Neural progenitor cell (in vitro differentiated cells): ENCODE results near the gene FAM78A. TPM values are rescaled to one million over a fixed set of nuclear protein-coding genes. Genes with fewer than 3 reads are reported as not detected.
A peak's percentile ranks its signal among the peaks of the same experiment; 100 is the strongest.

Experiments used
- DNase-seq: peaks from one replicate; pipeline ENCODE4 v3.0.0-alpha.2; 2016; ENCODE audit warnings: low spot score
- H2AFZ ChIP-seq: fragments of 200-600 bp; sonication (generic); replicated peaks from 2 replicates; pipeline ENCODE4 v1.6.1; 2016; ENCODE audit warnings: antibody characterized with exemption
- H3F3A ChIP-seq: fragments of 200-600 bp; sonication (generic); 2 replicates; pipeline ENCODE4 v1.6.1; 2016; ENCODE audit warnings: antibody characterized with exemption, low read depth
- H3K27ac ChIP-seq: fragments of 200-600 bp; sonication (generic); 2 replicates; pipeline ENCODE4 v1.5.1; 2016; ENCODE audit warnings: mild to moderate bottlenecking
- H3K27me3 ChIP-seq: fragments of 200-600 bp; sonication (generic); 2 replicates; pipeline ENCODE4 v1.6.1; 2016; ENCODE audit warnings: mild to moderate bottlenecking, moderate library complexity
- H3K36me3 ChIP-seq: fragments of 200-600 bp; sonication (generic); 2 replicates; pipeline ENCODE4 v1.5.1; 2016
- H3K4me1 ChIP-seq: fragments of 200-600 bp; sonication (generic); 2 replicates; pipeline ENCODE4 v1.6.1; 2016; ENCODE audit warnings: mixed run types
- H3K4me2 ChIP-seq: fragments of 200-600 bp; sonication (generic); 2 replicates; pipeline ENCODE4 v1.6.1; 2016
- H3K4me3 ChIP-seq: fragments of 200-600 bp; sonication (generic); 2 replicates; pipeline ENCODE4 v1.5.1; 2016
- H3K79me2 ChIP-seq: fragments of 200-600 bp; sonication (generic); 2 replicates; pipeline ENCODE4 v1.6.1; 2016; ENCODE audit warnings: low read depth
- H3K9ac ChIP-seq: fragments of 200-600 bp; sonication (generic); 2 replicates; pipeline ENCODE4 v1.6.1; 2016
- H3K9me3 ChIP-seq: fragments of 200-600 bp; sonication (generic); 2 replicates; pipeline ENCODE4 v1.5.1; 2016; ENCODE audit warnings: low read depth
- H4K20me1 ChIP-seq: fragments of 200-600 bp; sonication (generic); 2 replicates; pipeline ENCODE4 v1.6.1; 2016; ENCODE audit warnings: low read depth
- H3K27ac Mint-ChIP-seq: 3 replicates; pipeline ENCODE4 v1.8.0; 2021; ENCODE audit warnings: mixed read lengths
- H3K27me3 Mint-ChIP-seq: 2 replicates; pipeline ENCODE4 v1.8.0; 2022; ENCODE audit warnings: low read depth, mild to moderate bottlenecking, inconsistent platforms, moderate library complexity, mixed read lengths; ENCODE audit not compliant: insufficient read depth
- H3K36me3 Mint-ChIP-seq: 3 replicates; pipeline ENCODE4 v1.8.0; 2021; ENCODE audit warnings: mixed read lengths
- H3K4me1 Mint-ChIP-seq: 3 replicates; pipeline ENCODE4 v1.8.0; 2021; ENCODE audit warnings: mixed read lengths
- H3K4me3 Mint-ChIP-seq: 3 replicates; pipeline ENCODE4 v1.8.0; 2021; ENCODE audit warnings: mild to moderate bottlenecking, moderate library complexity, mixed read lengths
- H3K9me3 Mint-ChIP-seq: 3 replicates; pipeline ENCODE4 v1.8.0; 2020; ENCODE audit warnings: mixed read lengths
- EZH2 ChIP-seq: fragments of 200-600 bp; sonication (generic); IDR thresholded peaks from 2 replicates; pipeline ENCODE4 v1.6.1; 2017; ENCODE audit warnings: antibody characterized with exemption, mild to moderate bottlenecking, moderate library complexity
- EZH2phosphoT487 ChIP-seq: fragments of 200-600 bp; sonication (generic); IDR thresholded peaks from 2 replicates; pipeline ENCODE4 v1.6.1; 2017; ENCODE audit warnings: antibody characterized with exemption
- total RNA-seq: library from RNA; depleted of rRNA; stranded (reverse); fragments of >200 nt; gene quantifications from 2 replicates; pipeline ENCODE4 v1.2.3, GENCODE V29; 2015; ENCODE audit warnings: low replicate concordance
- TF ChIP-seq, protein P1 (sequence below): fragments of 200-600 bp; sonication (generic); IDR thresholded peaks from 2 replicates; pipeline ENCODE4 v1.5.1; 2017; ENCODE audit warnings: antibody characterized with exemption, mild to moderate bottlenecking

FAM78A gene
- total RNA-seq, 1 donor from 2014 or later: 0.32 TPM

DNA sequence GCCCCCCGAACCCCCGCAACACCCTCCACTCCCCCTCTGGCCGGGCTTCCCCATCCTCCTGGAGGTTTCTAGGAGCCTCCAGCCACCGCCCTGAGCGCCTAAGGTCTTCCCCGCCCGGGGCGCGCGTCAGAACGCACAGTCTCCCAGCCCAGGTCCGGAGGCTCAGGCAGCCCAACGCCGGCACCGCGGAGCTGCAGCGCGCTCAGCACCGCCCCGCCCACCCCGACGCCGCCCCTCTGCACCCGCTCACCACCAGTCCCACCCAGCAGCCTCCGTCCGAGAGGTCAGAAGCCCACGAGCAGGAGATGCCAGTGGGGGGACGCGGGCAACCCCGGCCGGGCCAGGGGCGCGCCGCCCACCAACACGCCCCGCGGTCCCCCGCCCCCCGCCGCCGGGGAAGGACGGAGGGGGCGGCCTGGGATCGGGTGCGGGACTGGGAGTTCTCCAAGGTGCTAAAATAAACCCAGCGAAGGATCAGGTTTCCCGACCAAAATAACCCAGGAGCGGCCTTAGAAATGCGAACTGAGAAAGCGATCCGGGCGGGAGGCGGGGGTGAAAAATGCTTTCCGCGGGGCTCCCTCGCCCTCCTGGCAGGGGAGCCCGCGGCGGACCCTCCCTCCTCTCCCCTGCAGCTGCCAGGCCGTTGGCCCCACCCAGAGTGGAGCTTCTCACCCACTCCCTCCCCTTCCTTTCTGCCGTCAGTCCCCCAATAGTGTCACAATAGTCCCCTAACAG is 6.5 kb upstream of the FAM78A start:
- H3K4me1 Mint-ChIP-seq: peaks cover 11% of the 10 kb centered on the region
- H3K27ac Mint-ChIP-seq: peak overlapping the region; percentile 72
- Histone ChIP-seq H3K27me3 (peaks cover 42% of the 10 kb centered on the region), H3K27ac (no peak overlapping the region), H3K36me3 (no peaks in the 10 kb centered on the region), H3K9ac (no peak overlapping the region), H3K4me1 (peaks cover 4% of the 10 kb centered on the region), H2AFZ (peak overlapping the region; percentile 73), H3K9me3 (no peaks in the 10 kb centered on the region), H3K79me2 (no peaks in the 10 kb centered on the region), H3K4me2 (peak overlapping the region; percentile 82), H3F3A (peaks cover 5% of the 10 kb centered on the region), H4K20me1 (peaks cover 5% of the 10 kb centered on the region), H3K4me3 (peak overlapping the region; percentile 51)
- H3K9me3 Mint-ChIP-seq: no peaks in the 10 kb centered on the region
- TF ChIP-seq EZH2: peak; percentile 68
- TF ChIP-seq EZH2phosphoT487: no peak
- H3K4me3 Mint-ChIP-seq: peak overlapping the region; percentile 71
- DNase-seq: peak; percentile 87
- peaks cover 52% of the 10 kb centered on the region for H3K27me3 Mint-ChIP-seq
- H3K36me3 Mint-ChIP-seq: peaks cover 2% of the 10 kb centered on the region

- peaks cover 11% of the 10 kb centered on the region for H3K4me1 Mint-ChIP-seq
- Histone ChIP-seq H3F3A (peaks cover 5% of the 10 kb centered on the region), H3K9ac (no peak overlapping the region), H3K27me3 (peaks cover 48% of the 10 kb centered on the region), H2AFZ (no peak overlapping the region), H4K20me1 (peaks cover 5% of the 10 kb centered on the region), H3K9me3 (no peaks in the 10 kb centered on the region), H3K36me3 (no peaks in the 10 kb centered on the region), H3K4me2 (peak overlapping the region; percentile 82), H3K4me3 (no peak overlapping the region), H3K79me2 (no peaks in the 10 kb centered on the region), H3K27ac (no peak overlapping the region), H3K4me1 (peaks cover 4% of the 10 kb centered on the region)
- H3K36me3 Mint-ChIP-seq: peaks cover 2% of the 10 kb centered on the region
- peaks cover 50% of the 10 kb centered on the region for H3K27me3 Mint-ChIP-seq
- DNase-seq: no peak
- no peak overlapping the region for H3K27ac Mint-ChIP-seq
- H3K9me3 Mint-ChIP-seq: no peaks in the 10 kb centered on the region
- peak overlapping the region; percentile 73 for H3K4me3 Mint-ChIP-seq
- no peak for TF ChIP-seq EZH2phosphoT487
- TF ChIP-seq, protein P1, sequence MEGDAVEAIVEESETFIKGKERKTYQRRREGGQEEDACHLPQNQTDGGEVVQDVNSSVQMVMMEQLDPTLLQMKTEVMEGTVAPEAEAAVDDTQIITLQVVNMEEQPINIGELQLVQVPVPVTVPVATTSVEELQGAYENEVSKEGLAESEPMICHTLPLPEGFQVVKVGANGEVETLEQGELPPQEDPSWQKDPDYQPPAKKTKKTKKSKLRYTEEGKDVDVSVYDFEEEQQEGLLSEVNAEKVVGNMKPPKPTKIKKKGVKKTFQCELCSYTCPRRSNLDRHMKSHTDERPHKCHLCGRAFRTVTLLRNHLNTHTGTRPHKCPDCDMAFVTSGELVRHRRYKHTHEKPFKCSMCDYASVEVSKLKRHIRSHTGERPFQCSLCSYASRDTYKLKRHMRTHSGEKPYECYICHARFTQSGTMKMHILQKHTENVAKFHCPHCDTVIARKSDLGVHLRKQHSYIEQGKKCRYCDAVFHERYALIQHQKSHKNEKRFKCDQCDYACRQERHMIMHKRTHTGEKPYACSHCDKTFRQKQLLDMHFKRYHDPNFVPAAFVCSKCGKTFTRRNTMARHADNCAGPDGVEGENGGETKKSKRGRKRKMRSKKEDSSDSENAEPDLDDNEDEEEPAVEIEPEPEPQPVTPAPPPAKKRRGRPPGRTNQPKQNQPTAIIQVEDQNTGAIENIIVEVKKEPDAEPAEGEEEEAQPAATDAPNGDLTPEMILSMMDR: no peak
These were observed 5.9 kb upstream of the FAM78A start for GRCh38 chr9:131282175-131282574.

GRCh38 chr9:131281119-131281965 is 5.0 kb upstream of the FAM78A start:
- peak overlapping the region; percentile 73 for H3K4me3 Mint-ChIP-seq
- no peaks in the 10 kb centered on the region for H3K79me2 ChIP-seq
- no peaks in the 10 kb centered on the region for H3K36me3 ChIP-seq
- peaks cover 11% of the 10 kb centered on the region for H3K4me1 Mint-ChIP-seq
- H4K20me1 ChIP-seq: peaks cover 5% of the 10 kb centered on the region
- H3K36me3 Mint-ChIP-seq: peaks cover 2% of the 10 kb centered on the region
- no peak for TF ChIP-seq EZH2phosphoT487
- TF ChIP-seq, protein P1: no peak
- TF ChIP-seq EZH2: no peak
- peaks cover 5% of the 10 kb centered on the region for H3F3A ChIP-seq
- H3K4me3 ChIP-seq: no peak overlapping the region
- no peak overlapping the region for H3K27ac ChIP-seq
- no peak overlapping the region for H2AFZ ChIP-seq
- peaks cover 46% of the 10 kb centered on the region for H3K27me3 Mint-ChIP-seq
- no peaks in the 10 kb centered on the region for H3K9me3 ChIP-seq
- H3K4me1 ChIP-seq: peaks cover 5% of the 10 kb centered on the region
- DNase-seq: no peak
- no peaks in the 10 kb centered on the region for H3K9me3 Mint-ChIP-seq
- no peak overlapping the region for H3K9ac ChIP-seq
- H3K27ac Mint-ChIP-seq: no peak overlapping the region
- peaks cover 56% of the 10 kb centered on the region for H3K27me3 ChIP-seq
- no peak overlapping the region for H3K4me2 ChIP-seq
